ENCODE measurements around the gene PSMD6. TPM values are rescaled to one million over a fixed set of nuclear protein-coding genes. Genes with fewer than 3 reads are reported as not detected.

Gene PSMD6
- polyA plus RNA-seq, 3 donors, result 54.6 to 135 (median 101) TPM

DNA sequence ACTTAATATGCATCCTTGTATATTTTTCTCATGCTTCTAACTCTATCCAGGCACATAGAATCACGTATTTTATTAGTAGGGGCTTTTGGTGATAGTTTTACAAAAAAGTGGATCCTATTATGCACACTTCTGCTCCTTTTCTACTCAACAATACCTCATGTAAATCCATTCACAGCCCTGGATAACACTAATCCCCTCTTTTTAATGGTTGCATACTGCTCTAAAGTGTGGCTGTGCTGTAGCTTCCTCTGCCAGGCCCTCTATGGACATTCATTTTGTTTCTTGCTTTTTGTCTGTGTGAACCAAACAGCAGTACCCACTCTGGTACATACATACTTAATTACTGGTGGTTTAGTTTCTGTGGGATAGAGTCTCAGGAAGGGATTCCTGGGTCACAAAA is 59.8 kb downstream of the PSMD6 start:
- peak overlapping the region in 2 of 7 donors; percentile 58 for H3K27ac Mint-ChIP-seq
- Histone ChIP-seq H3K9ac (ENCODE audit: insufficient read depth, low read length, poor library complexity, severe bottlenecking) (no peak overlapping the region), H3K4me1 (ENCODE audit: control insufficient read depth in 1 of 2, insufficient read depth in 2 of 2, low read length in 2 of 2) (peaks cover 31 to 32% of the 10 kb centered on the region in 2 donors), H3K27me3 (ENCODE audit: control insufficient read depth in 2 of 2, insufficient read depth in 2 of 2, low read length in 2 of 2) (no peaks in the 10 kb centered on the region), H3K9me3 (replicated peaks in 1 of 2; ENCODE audit: control insufficient read depth in 1 of 2, insufficient read depth in 1 of 2, low read length in 2 of 2) (no peaks in the 10 kb centered on the region), H3K27ac (ENCODE audit: low read depth in 1 of 2, low read length in 2 of 2) (peak overlapping the region in 1 of 2 donors; percentile 49), H2AFZ (ENCODE audit: insufficient read depth, low read depth, low read length, poor library complexity, severe bottlenecking) (no peak overlapping the region), H3K4me3 (replicated peaks in 1 of 3; ENCODE audit: low read depth in 2 of 3, low read length in 3 of 3) (no peak overlapping the region), H3K79me2 (ENCODE audit: insufficient read depth, low read length) (peaks cover 74% of the 10 kb centered on the region), H3K4me2 (replicated peaks; ENCODE audit: extremely low read depth, low read length, poor library complexity, severe bottlenecking) (no peak overlapping the region), H4K20me1 (ENCODE audit: insufficient read depth, low read length) (peaks cover 56% of the 10 kb centered on the region), H3K36me3 (replicated peaks in 1 of 2; ENCODE audit: control insufficient read depth in 1 of 2, insufficient read depth in 2 of 2, low read length in 2 of 2) (no peaks in the 10 kb centered on the region)
- H3K36me3 Mint-ChIP-seq, result peaks cover 3 to 21% of the 10 kb centered on the region in 2 donors
- no peak for DNase-seq
- H3K27me3 Mint-ChIP-seq (ENCODE audit: low read depth in 3 of 3), result no peaks in the 10 kb centered on the region
- no peak overlapping the region for H3K4me3 Mint-ChIP-seq
- peaks cover 45% of the 10 kb centered on the region for H3K4me1 Mint-ChIP-seq
- TF ChIP-seq, protein P1, sequence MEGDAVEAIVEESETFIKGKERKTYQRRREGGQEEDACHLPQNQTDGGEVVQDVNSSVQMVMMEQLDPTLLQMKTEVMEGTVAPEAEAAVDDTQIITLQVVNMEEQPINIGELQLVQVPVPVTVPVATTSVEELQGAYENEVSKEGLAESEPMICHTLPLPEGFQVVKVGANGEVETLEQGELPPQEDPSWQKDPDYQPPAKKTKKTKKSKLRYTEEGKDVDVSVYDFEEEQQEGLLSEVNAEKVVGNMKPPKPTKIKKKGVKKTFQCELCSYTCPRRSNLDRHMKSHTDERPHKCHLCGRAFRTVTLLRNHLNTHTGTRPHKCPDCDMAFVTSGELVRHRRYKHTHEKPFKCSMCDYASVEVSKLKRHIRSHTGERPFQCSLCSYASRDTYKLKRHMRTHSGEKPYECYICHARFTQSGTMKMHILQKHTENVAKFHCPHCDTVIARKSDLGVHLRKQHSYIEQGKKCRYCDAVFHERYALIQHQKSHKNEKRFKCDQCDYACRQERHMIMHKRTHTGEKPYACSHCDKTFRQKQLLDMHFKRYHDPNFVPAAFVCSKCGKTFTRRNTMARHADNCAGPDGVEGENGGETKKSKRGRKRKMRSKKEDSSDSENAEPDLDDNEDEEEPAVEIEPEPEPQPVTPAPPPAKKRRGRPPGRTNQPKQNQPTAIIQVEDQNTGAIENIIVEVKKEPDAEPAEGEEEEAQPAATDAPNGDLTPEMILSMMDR (IDR thresholded peaks at IDR 0.05), result no peak
- WGBS (ENCODE audit: insufficient coverage), result no CpG with 5 or more reads among the region's 1 CpG
- intact Hi-C loops (cut with micrococcal nuclease), result loop anchor here in 1 of 2 donors (5.0 kb wide), 2 partner anchors 34 to 51 kb away; partner anchors contain the start of gene SCAANT1
- H3K9me3 Mint-ChIP-seq, result no peaks in the 10 kb centered on the region

DNA sequence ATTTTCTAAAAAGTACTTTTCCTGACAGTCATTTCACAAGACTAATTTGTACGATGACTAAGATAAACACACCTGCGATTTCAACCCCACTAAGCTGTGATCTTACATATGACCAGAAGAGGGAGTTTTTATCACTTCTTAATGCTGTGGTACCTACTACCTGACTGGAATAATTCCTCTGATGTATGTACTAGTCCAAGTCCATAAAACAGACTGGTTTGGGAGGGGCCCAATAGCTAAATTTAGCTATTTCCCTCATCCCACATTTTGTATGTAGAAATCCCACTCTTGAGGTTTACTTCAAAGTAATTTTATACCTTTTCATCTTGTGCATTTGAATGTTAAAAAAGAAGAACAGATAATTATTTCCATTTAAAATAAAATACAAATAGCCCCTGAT is 61.4 kb downstream of the PSMD6 start:
- no peak overlapping the region for H2AFZ ChIP-seq (ENCODE audit: insufficient read depth, low read depth, low read length, poor library complexity, severe bottlenecking)
- H3K27me3 Mint-ChIP-seq (ENCODE audit: low read depth in 3 of 3), result no peaks in the 10 kb centered on the region
- intact Hi-C loops (cut with micrococcal nuclease), result loop anchor here in 1 of 2 donors (5.0 kb wide), 2 partner anchors 35 to 50 kb away; partner anchors contain the start of gene SCAANT1
- no peak overlapping the region for H3K9ac ChIP-seq (ENCODE audit: insufficient read depth, low read length, poor library complexity, severe bottlenecking)
- H3K9me3 ChIP-seq (replicated peaks in 1 of 2; ENCODE audit: control insufficient read depth in 1 of 2, insufficient read depth in 1 of 2, low read length in 2 of 2), result no peaks in the 10 kb centered on the region
- no peak overlapping the region for H3K4me2 ChIP-seq (replicated peaks; ENCODE audit: extremely low read depth, low read length, poor library complexity, severe bottlenecking)
- H3K4me1 ChIP-seq (ENCODE audit: control insufficient read depth in 1 of 2, insufficient read depth in 2 of 2, low read length in 2 of 2), result peaks cover 15 to 18% of the 10 kb centered on the region in 2 donors
- peaks cover 0 to 4% of the 10 kb centered on the region in 2 donors for H3K36me3 ChIP-seq (replicated peaks in 1 of 2; ENCODE audit: control insufficient read depth in 1 of 2, insufficient read depth in 2 of 2, low read length in 2 of 2)
- WGBS (ENCODE audit: insufficient coverage), result no CpG with 5 or more reads among the region's 2 CpGs
- H3K36me3 Mint-ChIP-seq, result peaks cover 4 to 22% of the 10 kb centered on the region in 2 donors
- H3K79me2 ChIP-seq (ENCODE audit: insufficient read depth, low read length), result peaks cover 85% of the 10 kb centered on the region
- H3K27ac Mint-ChIP-seq, result peak overlapping the region in 1 of 7 donors; percentile 30
- no peaks in the 10 kb centered on the region for H3K27me3 ChIP-seq (ENCODE audit: control insufficient read depth in 2 of 2, insufficient read depth in 2 of 2, low read length in 2 of 2)
- no peak overlapping the region for H3K27ac ChIP-seq (ENCODE audit: low read depth in 1 of 2, low read length in 2 of 2)
- no peak overlapping the region for H3K4me3 ChIP-seq (replicated peaks in 1 of 3; ENCODE audit: low read depth in 2 of 3, low read length in 3 of 3)
- no peaks in the 10 kb centered on the region for H3K9me3 Mint-ChIP-seq
- H3K4me3 Mint-ChIP-seq, result no peak overlapping the region
- peaks cover 65% of the 10 kb centered on the region for H4K20me1 ChIP-seq (ENCODE audit: insufficient read depth, low read length)
- H3K4me1 Mint-ChIP-seq, result peaks cover 30% of the 10 kb centered on the region
- peak in 2 of 3 donors; percentile 42 to 49 for DNase-seq
- TF ChIP-seq, protein P1 (IDR thresholded peaks at IDR 0.05), result peak; percentile 90

Small RNA genes lying within 50 kb of the gene (small RNA-seq; reads per million reads assigned to genes)
- not detected for gene RF00012 (ENCODE audit: insufficient read length, low read depth)

Other genes starting within 250 kb of the PSMD6 start
- not detected for gene C3orf49, start 204.2 kb downstream of the PSMD6 start, polyA plus RNA-seq
- 10 to 100 TPM; 22.2 to 74.8 (median 70.1) TPM for gene THOC7, start 159.7 kb downstream of the PSMD6 start, polyA plus RNA-seq
- 10 to 100 TPM in 1 of 3 donors, 1 to 10 TPM in 2; 2.7 to 29.5 (median 3.2) TPM for gene ATXN7, start 159.6 kb downstream of the PSMD6 start, polyA plus RNA-seq
- not detected for gene SCAANT1, start 111.1 kb downstream of the PSMD6 start, polyA plus RNA-seq
- gene PRICKLE2, start 202.0 kb upstream of the PSMD6 start, polyA plus RNA-seq, result not detected

Measured in CD14-positive monocyte (primary cell).